GM18499 (cell line): ENCODE data around the gene POLR3H.
"Not testable (repeated sequence)": the region's sequence is repeated elsewhere in the genome, so short reads cannot be mapped to it uniquely, and the experiment has no call there.

ENCODE experiments used
- ATAC-seq: cut with Tn5 transposase; IDR thresholded peaks from one replicate; pipeline ENCODE4 v1.9.1; 2021; ENCODE audit warnings: moderate number of reproducible peaks; ENCODE audit not compliant: insufficient read depth, unreplicated experiment

Gene POLR3H, protein sequence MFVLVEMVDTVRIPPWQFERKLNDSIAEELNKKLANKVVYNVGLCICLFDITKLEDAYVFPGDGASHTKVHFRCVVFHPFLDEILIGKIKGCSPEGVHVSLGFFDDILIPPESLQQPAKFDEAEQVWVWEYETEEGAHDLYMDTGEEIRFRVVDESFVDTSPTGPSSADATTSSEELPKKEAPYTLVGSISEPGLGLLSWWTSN

GRCh38 chr22:41543854-41544670, at the start of gene POLR3H:
Gene POLR3H (minus strand): TSS chr22:41544470. CDS start chr22:41544101, 369 bp downstream.
- ATAC-seq, result peak; percentile 51

DNA sequence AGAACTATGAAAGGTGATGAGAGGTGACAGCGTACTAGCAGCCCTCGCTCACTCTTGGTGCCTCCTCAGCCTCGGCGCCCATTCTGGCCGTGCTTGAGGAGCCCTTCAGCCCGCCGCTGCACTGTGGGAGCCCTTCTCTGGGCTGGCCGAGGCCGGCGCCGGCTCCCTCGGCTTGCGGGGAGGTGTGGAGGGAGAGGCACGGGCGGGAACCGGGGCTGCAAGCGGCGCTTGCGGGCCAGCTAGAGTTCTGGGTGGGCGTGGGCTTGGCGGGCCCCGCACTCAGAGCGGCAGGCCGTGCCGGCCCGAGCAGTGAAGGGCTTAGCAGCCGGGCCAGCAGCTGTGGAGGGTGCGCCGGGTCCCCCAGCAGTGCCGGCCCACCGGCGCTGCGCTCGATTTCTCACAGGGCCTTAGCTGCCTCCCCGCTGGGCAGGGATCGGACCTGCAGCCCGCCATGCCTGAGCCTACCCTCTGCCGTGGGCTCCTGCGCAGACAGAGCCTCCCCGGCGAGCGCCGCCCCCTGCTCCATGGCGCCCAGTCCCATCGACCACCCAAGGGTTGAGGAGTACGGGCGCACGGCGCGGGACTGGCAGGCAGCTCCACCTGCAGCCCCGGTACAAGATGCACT, 49.2 kb upstream of the POLR3H start:
- not testable (repeated sequence) for ATAC-seq

- ATAC-seq, result peak; percentile 71
Observed at GRCh38 chr22:41589391-41590241, 45.3 kb upstream of the POLR3H start, which contains the start of gene PMM1. Gene PMM1 (minus strand): TSS chr22:41589840. CDS start chr22:41589805, 35 bp downstream.

DNA sequence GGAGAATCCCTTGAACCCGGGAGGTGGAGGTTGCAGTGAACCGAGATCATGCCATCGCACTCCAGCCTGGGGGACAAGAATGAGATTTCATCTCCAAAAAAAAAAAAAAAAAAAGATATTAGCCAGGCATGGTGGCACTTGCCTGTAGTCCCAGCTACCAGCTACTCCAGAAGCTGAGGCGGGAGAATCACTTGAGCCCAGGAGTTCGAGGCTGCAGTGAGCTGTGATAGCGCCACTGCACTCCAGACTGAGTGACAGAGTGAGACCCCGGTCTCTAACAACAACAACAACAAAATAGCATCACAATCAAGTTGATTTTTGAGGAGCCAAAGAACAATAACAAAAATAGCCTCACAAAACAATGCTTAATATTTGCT, 43.1 kb upstream of the POLR3H start:
- no peak for ATAC-seq

DNA sequence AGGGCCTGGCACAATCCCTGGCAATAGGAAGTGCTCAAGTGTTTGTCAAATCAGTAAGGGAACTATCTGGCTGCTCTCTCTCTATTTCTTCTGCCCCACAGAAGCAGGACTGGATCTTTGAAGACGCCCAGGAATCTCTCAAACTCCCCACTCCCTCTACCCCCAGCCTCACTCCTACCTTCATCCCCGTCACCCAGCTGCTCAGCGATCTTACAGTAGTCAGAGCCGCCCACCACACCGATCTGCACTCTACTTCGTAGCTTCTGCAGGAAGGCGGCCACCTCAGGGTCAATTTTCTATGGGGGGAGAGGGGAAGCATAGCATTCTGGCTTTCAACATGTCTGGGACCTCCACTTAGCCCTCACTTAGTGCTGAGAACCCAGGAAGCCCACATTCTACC, 41.6 kb upstream of the POLR3H start:
- no peak for ATAC-seq

- ATAC-seq, result no peak
Observed at GRCh38 chr22:41584881-41585280, 40.6 kb upstream of the POLR3H start.

- ATAC-seq, result no peak
Observed at GRCh38 chr22:41582694-41583093, 38.4 kb upstream of the POLR3H start.

GRCh38 chr22:41579997-41580355, 35.7 kb upstream of the POLR3H start:
- ATAC-seq, result no peak

DNA sequence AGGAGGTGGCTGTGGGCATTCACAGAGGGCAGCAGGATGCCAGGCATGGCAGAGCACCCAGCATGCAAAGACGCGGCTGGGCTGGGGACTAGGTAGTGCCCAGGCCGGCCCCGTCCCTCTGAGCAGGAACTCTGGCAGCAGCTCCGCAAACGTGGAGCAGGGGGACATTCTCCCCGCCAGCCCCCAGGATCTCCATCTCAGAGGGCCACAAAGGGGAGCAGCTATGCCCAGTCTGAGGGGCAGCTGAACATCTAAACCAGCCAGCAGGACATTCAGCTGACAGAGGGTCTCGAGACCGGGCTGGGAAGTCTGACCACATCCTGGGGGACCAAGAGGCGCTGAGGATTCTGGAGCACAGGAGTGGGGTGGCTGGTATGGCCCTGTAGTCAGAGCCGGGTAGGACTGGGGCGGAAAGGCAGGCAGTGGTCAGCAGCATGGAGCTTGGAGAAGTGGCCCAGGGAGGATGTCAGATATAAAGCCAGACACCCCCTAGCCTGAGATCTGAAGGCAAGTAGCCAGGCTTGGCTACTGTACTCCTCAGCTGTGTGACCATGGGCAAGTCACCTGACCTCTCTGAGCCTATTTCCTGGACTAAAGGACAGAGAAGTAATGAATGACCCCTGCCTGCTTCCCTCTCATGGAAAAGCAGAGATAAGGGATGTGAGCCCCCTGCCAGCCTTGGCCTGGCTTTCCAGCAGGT, 35.2 kb upstream of the POLR3H start:
- no peak for ATAC-seq

GRCh38 chr22:41578818-41579217, 34.5 kb upstream of the POLR3H start:
- no peak for ATAC-seq

GRCh38 chr22:41578114-41578513, 33.8 kb upstream of the POLR3H start:
- ATAC-seq, result no peak

- ATAC-seq, result no peak
Observed at GRCh38 chr22:41576877-41577276, 32.6 kb upstream of the POLR3H start.

DNA sequence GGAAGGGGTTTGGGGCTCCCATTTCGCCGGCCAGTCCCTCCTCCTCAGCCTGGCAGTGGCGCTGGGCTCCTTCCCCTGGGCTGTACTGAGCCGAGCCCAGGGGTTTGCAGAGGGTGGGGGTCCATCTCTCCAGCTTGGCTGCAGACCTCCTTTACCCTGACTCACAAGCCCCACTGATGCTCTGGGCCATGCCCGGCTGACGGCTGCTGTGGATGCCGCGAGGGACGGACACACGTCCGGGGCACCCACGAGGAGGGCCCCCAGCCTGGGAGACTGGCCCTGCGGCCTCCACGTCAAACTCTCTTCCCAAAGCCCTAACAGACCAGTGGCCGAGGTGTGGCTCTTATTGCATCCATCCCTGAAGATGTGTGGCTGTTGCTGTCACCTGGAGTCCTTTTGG, 31.3 kb upstream of the POLR3H start:
- ATAC-seq, result no peak

DNA sequence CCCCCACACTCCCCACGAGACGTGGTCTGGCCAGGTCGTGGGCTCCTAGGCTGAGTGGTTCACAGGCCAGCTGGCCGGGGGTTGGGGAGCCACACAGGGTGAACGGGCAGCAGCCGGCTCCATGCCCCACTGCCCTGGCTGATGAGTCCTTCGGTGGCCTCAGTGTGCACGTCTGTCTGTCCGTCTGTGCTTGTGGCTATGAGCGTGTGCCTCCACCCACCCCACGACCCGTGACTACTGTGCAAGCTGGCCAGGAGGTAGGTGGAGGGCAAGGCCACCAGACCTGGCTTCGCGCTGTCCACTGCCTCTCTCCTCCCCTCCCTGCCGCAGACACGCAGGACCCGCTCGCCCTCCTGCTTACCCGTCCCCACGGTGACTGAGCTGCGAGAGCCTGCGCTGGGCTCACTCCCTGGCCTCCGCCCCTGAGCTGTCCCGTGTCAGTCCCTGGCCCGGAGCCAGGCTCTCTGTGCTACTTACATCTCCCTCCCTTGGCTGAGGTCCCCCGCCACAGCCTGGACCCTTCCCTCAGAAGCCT, 30.6 kb upstream of the POLR3H start:
- ATAC-seq, result no peak

DNA sequence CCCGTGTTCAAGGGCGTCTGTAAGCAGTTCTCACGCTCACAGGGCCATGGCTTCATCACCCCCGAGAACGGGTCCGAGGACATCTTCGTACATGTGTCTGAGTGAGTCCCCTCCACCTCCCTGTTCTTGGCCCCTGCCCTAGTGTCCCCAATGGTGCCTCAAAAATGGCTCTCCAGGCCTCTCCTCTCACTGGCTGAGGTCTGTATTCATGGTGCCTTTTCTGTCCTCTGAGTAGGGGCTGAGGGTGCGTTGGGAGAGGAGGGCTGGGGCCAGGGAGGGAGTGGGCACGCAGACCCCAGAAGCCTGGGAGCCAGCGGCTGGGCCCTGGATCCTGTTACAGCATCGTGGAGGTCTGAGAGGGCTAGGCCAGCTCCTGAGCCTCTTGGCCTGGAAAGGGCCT, 29.4 kb upstream of the POLR3H start:
- no peak for ATAC-seq

- ATAC-seq, result not testable (repeated sequence)
Observed at GRCh38 chr22:41572305-41572704, 28.0 kb upstream of the POLR3H start.

- ATAC-seq, result no peak
Observed at GRCh38 chr22:41571786-41572185, 27.5 kb upstream of the POLR3H start.

GRCh38 chr22:41570221-41570620, 26.0 kb upstream of the POLR3H start:
- no peak for ATAC-seq

- no peak for ATAC-seq
Observed at GRCh38 chr22:41568811-41569210, 24.5 kb upstream of the POLR3H start.

DNA sequence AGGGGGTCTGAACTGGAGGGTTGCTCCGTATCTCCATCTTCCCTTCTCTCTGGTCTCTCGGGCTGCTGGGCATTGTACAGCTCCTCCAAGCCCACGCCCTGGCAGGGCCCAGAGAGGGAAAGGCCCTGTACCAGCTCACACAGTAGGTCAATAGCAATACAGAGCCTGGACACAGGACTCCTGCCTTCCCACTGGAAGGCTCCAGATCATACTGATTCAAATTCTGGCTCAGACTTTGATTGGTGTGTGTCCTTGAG, 23.2 kb upstream of the POLR3H start:
- ATAC-seq, result no peak
